Keratinocyte (primary cell): ENCODE data around the gene B4GALNT2. TPM values are rescaled to one million over a fixed set of nuclear protein-coding genes. Genes with fewer than 3 reads are reported as not detected.

ENCODE experiments used
- DNase-seq: peaks from one replicate; pipeline ENCODE4 v3.0.0-alpha.2; 2011; ENCODE audit warnings: low read depth, missing footprints, low spot score
- FAIRE-seq: peaks from 2 replicates; lab custom pipeline; 2011; peaks lifted over from hg19 to GRCh38; lab: Jason Lieb, UNC
- H2AFZ ChIP-seq: 2 replicates; pipeline ENCODE4 v1.6.0; 2012; ENCODE audit warnings: low read length, control low read depth, inconsistent platforms; ENCODE audit not compliant: control insufficient read depth
- H3K27ac ChIP-seq: 2 replicates; pipeline ENCODE4 v1.5.1; 2011; ENCODE audit warnings: low read length; ENCODE audit not compliant: control insufficient read depth, insufficient read depth
- H3K27me3 ChIP-seq: 3 replicates; pipeline ENCODE4 v1.6.0; 2011; ENCODE audit warnings: low read length; ENCODE audit not compliant: control insufficient read depth, insufficient read depth; ENCODE audit errors: extremely low read depth
- H3K36me3 ChIP-seq, 2 experiments: 2 replicates in 1 of 2; 3 replicates in 1 of 2; pipeline ENCODE4 v1.5.1; 2011; ENCODE audit warnings: low read length in 2 of 2, mild to moderate bottlenecking in 1 of 2; ENCODE audit not compliant: control insufficient read depth in 2 of 2, insufficient read depth in 2 of 2; ENCODE audit errors: extremely low read depth in 1 of 2
- H3K4me1 ChIP-seq: 3 replicates; pipeline ENCODE4 v1.5.1; 2011; ENCODE audit warnings: low read length; ENCODE audit not compliant: control insufficient read depth, insufficient read depth; ENCODE audit errors: extremely low read depth
- H3K4me2 ChIP-seq: 3 replicates; pipeline ENCODE4 v1.6.0; 2011; ENCODE audit warnings: low read depth, low read length; ENCODE audit not compliant: control insufficient read depth, insufficient read depth; ENCODE audit errors: extremely low read depth
- H3K4me3 ChIP-seq, 3 experiments: fragments of 200-600 bp in 1 of 3; sonication (generic) in 1 of 3; 2 replicates in 2 of 3; 3 replicates in 1 of 3; pipeline ENCODE4 v1.5.1; 2011 to 2016; ENCODE audit warnings: low read length in 3 of 3, mild to moderate bottlenecking in 3 of 3, control low read depth in 2 of 3, inconsistent platforms in 1 of 3, low read depth in 1 of 3, mixed read lengths in 1 of 3, mixed run types in 1 of 3, moderate library complexity in 1 of 3; ENCODE audit not compliant: control insufficient read depth in 2 of 3, insufficient read depth in 2 of 3; ENCODE audit errors: extremely low read depth in 1 of 3
- H3K79me2 ChIP-seq: 2 replicates; pipeline ENCODE4 v1.6.0; 2012; ENCODE audit warnings: low read length; ENCODE audit not compliant: control insufficient read depth, insufficient read depth
- H3K9ac ChIP-seq: 3 replicates; pipeline ENCODE4 v1.6.0; 2011; ENCODE audit warnings: low read length; ENCODE audit not compliant: control insufficient read depth, insufficient read depth; ENCODE audit errors: extremely low read depth
- H3K9me1 ChIP-seq: 3 replicates; pipeline ENCODE4 v1.6.0; 2011; ENCODE audit warnings: low read length; ENCODE audit not compliant: control insufficient read depth, insufficient read depth; ENCODE audit errors: extremely low read depth
- H3K9me3 ChIP-seq: 2 replicates; pipeline ENCODE4 v1.5.1; 2012; ENCODE audit warnings: low read depth, low read length; ENCODE audit not compliant: control insufficient read depth
- H4K20me1 ChIP-seq: 3 replicates; pipeline ENCODE4 v1.6.0; 2011; ENCODE audit warnings: low read length; ENCODE audit not compliant: control insufficient read depth, insufficient read depth; ENCODE audit errors: extremely low read depth
- EZH2 ChIP-seq: IDR thresholded peaks from one replicate; pipeline ENCODE4 v1.6.1; 2012; ENCODE audit warnings: inconsistent platforms, mild to moderate bottlenecking, low read length, moderate library complexity
- dilution Hi-C: fragments of 300-500 bp; cut with MboI; formaldehyde crosslinking; loops from one replicate; pipeline ENCODE4 v1.7.0; 2020; ENCODE audit warnings: low sequenced_read_pairs; ENCODE audit not compliant: extremely low pct_ligation_motif_present
- polyA plus RNA-seq, 5 experiments: library from polyadenylated mRNA; depleted of rRNA in 3 of 5; stranded (reverse) in 3 of 5; stranded (forward) in 1 of 5; unstranded in 1 of 5; fragments of >200 nt; gene quantifications; 1 replicate in 1 of 5; 2 replicates in 3 of 5; 3 replicates in 1 of 5; pipeline versions ENCODE4 v1.2.1 to v1.2.3, GENCODE V29; 2011 to 2012; ENCODE audit warnings: missing spikeins in 2 of 5, low read depth in 1 of 5, low replicate concordance in 1 of 5
- TF ChIP-seq, protein P1 (sequence below), 3 experiments: IDR thresholded peaks in 1 of 3; conservative IDR thresholded peaks in 1 of 3; optimal IDR thresholded peaks in 1 of 3; 2 replicates in 2 of 3; 3 replicates in 1 of 3; pipeline versions ENCODE3 to v1.5.1; 2011; ENCODE audit warnings: low read length in 3 of 3, mild to moderate bottlenecking in 3 of 3, moderate library complexity in 2 of 3, control low read depth in 1 of 3, inconsistent platforms in 1 of 3; ENCODE audit not compliant: insufficient read depth in 2 of 3; ENCODE audit errors: extremely low read depth in 1 of 3

Gene B4GALNT2
- polyA plus RNA-seq, 1 donor (not counting 4 experiments of a cell fraction or from before 2014, with no cell fraction given), result 0.01 TPM

GRCh38 chr17:49223168-49223516 lies 90.6 kb downstream of the B4GALNT2 start:
- H3K36me3 ChIP-seq, result no peaks in the 10 kb centered on the region
- peaks cover 9% of the 10 kb centered on the region for H3K4me1 ChIP-seq
- peaks cover 56% of the 10 kb centered on the region for H3K27me3 ChIP-seq
- H3K27ac ChIP-seq, result no peak overlapping the region
- TF ChIP-seq, protein P1, sequence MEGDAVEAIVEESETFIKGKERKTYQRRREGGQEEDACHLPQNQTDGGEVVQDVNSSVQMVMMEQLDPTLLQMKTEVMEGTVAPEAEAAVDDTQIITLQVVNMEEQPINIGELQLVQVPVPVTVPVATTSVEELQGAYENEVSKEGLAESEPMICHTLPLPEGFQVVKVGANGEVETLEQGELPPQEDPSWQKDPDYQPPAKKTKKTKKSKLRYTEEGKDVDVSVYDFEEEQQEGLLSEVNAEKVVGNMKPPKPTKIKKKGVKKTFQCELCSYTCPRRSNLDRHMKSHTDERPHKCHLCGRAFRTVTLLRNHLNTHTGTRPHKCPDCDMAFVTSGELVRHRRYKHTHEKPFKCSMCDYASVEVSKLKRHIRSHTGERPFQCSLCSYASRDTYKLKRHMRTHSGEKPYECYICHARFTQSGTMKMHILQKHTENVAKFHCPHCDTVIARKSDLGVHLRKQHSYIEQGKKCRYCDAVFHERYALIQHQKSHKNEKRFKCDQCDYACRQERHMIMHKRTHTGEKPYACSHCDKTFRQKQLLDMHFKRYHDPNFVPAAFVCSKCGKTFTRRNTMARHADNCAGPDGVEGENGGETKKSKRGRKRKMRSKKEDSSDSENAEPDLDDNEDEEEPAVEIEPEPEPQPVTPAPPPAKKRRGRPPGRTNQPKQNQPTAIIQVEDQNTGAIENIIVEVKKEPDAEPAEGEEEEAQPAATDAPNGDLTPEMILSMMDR (optimal IDR thresholded peaks at IDR 0.05 in 1 of 3, IDR thresholded peaks at IDR 0.05 in 1 of 3, conservative IDR thresholded peaks at IDR 0.05 in 1 of 3; ENCODE audit: extremely low read depth in 1 of 3, insufficient read depth in 2 of 3, low read length in 3 of 3), result no peak
- TF ChIP-seq EZH2, result no peak
- H4K20me1 ChIP-seq, result no peaks in the 10 kb centered on the region
- H2AFZ ChIP-seq, result no peak overlapping the region
- H3K79me2 ChIP-seq, result no peaks in the 10 kb centered on the region
- H3K9me1 ChIP-seq, result no peaks in the 10 kb centered on the region
- H3K9ac ChIP-seq, result no peak overlapping the region
- dilution Hi-C loops, result no loop called here
- FAIRE-seq (no peak), DNase-seq (no peak)
- H3K9me3 ChIP-seq, result no peaks in the 10 kb centered on the region
- H3K4me2 ChIP-seq, result peak overlapping the region; percentile 54
- H3K4me3 ChIP-seq, result no peak overlapping the region

DNA sequence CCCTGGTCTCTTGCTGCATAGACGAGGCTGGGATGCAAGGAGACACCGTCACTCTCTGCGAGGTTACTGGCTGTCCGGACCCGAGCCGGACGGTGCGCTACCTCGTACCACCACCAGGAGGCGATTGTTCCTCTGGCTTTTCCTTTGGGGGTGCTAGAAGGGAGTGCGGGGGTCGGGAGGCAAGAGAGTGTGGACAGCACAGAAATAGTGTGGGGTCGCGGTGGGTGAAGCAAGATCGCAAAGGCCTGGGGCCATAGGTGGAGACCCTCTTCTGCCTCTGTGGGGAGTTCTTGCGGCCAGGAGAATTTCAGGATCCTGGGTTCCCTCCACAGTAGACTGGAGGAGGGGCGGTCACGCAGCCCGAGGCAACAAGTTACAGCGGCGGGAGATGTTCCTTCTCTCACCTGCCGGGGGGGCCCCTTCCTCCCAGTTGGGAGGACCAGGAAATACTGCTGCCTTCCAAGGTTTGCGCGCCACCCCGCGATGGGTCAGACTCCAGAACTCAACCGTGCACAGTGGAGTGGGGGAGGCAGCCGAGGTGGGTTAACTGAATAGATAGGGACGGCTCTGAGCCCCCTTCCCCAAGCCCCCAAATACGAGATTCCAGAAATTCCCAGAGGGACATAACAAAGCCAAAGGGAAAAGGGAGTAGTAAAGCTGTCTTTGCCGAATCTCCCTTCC lies 91.1 kb downstream of the B4GALNT2 start:
- Histone ChIP-seq H3K9me3 (no peaks in the 10 kb centered on the region), H3K9me1 (no peaks in the 10 kb centered on the region), H3K4me2 (peak overlapping the region; percentile 54), H2AFZ (no peak overlapping the region), H3K79me2 (no peaks in the 10 kb centered on the region), H3K27ac (no peak overlapping the region), H3K4me3 (no peak overlapping the region), H3K4me1 (peaks cover 9% of the 10 kb centered on the region), H4K20me1 (no peaks in the 10 kb centered on the region), H3K9ac (no peak overlapping the region), H3K27me3 (peaks cover 57% of the 10 kb centered on the region), H3K36me3 (no peaks in the 10 kb centered on the region)
- DNase-seq (no peak), FAIRE-seq (peak; percentile 39)
- TF ChIP-seq EZH2, result no peak
- TF ChIP-seq, protein P1 (optimal IDR thresholded peaks at IDR 0.05 in 1 of 3, IDR thresholded peaks at IDR 0.05 in 1 of 3, conservative IDR thresholded peaks at IDR 0.05 in 1 of 3; ENCODE audit: extremely low read depth in 1 of 3, insufficient read depth in 2 of 3, low read length in 3 of 3), result peak; percentile 82 to 89 (median 86)
- dilution Hi-C loops, result no loop called here
